Activated CD4-positive, alpha-beta T cell treated with anti-CD3 and anti-CD28 coated beads, Interleukin-2, amount 50 U/mL, for 16 hours (primary cell): ENCODE measurements around the gene S100A4.
A peak's percentile ranks its signal among the peaks of the same experiment; 100 is the strongest.
"Not testable (repeated sequence)": the region's sequence is repeated elsewhere in the genome, so short reads cannot be mapped to it uniquely, and the experiment has no call there.

Experiments used
- DNase-seq: peaks from one replicate; pipeline ENCODE4 v3.0.0-alpha.2; 2020

S100A4 gene

GRCh38 chr1:153566414-153567371 is 21.1 kb upstream of the S100A4 start:
- DNase-seq: peak; percentile 95

DNA sequence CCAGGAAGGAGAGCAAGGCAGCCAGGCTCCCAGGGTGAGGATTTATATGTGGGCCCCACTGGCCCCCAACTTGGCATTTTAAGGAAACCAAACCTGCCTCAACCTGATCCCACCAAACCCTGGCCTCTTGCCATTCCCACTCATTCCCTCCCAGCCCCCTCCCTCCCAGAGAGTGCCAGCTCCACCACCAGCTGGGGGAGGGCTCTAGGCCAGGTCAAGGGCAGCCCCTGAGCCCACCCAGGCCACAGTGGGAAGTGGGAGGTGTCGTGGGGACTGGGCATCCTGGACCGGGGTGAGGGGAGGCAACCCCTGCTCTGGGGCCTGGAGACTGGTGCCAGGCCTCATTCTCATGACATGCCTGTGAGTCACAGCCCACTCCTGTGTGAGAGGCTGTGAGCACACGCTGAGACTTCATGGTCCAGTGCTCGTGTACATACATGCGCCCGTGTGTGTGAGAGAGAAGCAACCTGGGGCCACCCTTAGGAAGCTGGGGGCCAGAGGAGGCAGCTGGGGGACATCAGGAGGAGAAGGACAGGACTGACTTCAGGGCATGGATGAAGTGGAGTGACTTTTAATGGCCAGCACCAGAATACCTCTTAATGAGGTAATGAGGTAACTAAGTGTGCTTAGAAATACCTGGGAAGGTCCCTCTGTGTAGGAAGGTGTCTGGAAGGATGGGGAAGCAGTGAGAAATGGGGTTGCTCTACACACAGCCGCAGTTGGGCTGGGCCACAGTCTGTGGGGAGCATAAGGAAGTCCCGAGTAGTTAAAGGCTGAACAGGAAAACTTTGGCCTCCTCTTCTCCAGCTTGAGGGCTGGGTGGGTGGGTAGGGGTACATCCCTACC is 20.1 kb upstream of the S100A4 start, which contains the start of gene S100A2:
TSS of gene S100A2 (minus strand) at position 316 of the 846 bp plus-strand sequence. CDS start 1,967 bp downstream, outside the sequence.
- peak; percentile 45 for DNase-seq

GRCh38 chr1:153563991-153564390 is 18.4 kb upstream of the S100A4 start:
- DNase-seq: no peak

DNA sequence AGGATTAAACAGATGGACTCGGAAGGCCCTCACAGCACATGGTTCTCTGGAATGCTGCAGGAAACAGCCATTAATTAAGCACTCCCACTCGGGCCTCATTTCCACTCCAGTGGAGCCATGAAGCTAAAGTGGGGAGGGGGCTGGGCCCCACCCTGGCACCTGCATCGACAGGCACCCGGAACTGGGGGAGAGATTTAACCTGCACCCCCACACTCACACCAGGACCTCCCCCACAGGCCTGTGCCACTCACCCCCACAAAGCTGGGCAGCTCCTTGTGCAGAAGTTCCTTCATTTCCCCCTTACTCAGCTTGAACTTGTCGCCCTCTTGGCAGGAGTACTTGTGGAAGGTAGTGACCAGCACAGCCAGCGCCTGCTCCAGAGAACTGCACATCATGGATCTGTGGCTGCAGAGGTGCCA is 17.9 kb upstream of the S100A4 start:
- DNase-seq: no peak

GRCh38 chr1:153562021-153562420 is 16.4 kb upstream of the S100A4 start:
- DNase-seq: not testable (repeated sequence)

DNA sequence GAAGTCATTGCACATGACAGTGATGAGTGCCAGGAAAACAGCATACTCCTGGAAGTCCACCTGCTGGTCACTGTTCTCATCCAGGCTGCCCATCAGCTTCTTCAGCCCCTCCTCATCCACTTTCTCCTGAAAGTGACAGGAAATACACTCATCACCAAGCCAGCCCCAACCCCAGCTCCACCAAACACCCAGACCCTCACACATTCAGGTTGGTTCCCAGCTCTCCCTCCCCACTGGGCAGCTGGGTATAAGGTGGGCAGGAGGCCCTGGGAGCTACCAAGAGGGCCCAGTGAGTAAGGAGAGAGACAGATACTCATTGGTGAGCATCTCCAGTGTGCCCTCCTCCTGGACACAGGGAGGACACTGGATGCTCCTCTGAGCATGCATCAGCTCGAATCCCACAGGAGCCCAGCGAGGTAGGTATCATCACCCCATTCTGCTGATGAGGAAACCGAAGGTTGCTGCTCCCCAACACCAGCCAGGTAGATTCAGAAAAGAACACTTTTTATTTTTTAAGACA is 15.9 kb upstream of the S100A4 start:
- DNase-seq: no peak

DNA sequence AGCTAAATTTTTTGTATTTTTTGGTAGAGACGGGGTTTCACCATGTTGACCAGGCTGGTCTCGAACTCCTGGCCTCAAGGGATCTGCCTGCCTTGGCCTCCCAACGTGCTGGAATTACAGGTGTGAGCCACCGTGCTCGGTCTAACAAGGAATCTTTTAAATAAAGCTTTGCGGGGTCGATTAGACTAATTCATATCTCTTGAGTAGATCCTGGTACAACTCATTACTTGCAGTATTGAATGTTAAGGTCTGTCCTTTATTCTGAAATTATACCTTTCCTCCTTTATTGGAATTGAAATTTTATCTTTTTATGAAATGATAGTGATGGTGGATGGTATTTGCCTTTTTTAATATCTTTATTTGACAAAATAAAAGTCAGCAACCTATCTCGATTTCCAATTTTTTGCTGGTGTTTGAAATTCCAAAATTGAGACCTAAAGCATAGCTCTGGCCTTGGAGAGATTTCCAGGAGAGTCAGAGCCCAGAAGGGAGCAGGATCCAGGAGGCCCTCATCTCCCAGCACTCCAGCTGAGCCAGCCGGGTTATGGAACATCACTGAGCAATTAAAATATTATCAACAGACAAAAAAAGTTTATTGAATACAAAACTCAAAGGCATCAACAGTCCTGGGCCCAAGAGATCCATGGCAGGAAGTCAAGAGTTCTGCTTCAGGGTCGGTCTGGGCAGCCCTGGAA is 15.3 kb upstream of the S100A4 start:
- no peak for DNase-seq

GRCh38 chr1:153560241-153560640 is 14.6 kb upstream of the S100A4 start:
- no peak for DNase-seq

- DNase-seq: no peak
Observed at GRCh38 chr1:153557877-153558276, 12.3 kb upstream of the S100A4 start.

DNA sequence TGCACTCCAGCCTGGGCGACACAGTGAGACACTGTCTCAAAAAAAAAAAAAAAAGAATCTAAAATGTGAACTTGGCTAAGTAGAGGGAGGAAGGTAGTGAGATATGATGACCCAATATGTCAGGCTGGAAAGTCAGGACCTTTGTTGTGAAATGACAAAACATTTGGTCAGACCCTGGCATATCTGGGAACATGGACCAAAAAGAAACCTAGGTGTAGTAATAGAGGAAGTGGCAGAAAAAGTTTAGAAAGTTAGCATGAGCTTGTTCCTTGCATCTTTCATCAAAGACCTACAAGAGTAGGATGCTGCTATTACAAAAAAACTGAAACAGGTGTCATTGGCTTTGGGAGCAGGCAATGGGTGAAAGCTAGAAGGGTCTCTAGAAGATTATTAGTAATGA is 10.7 kb upstream of the S100A4 start:
- no peak for DNase-seq

DNA sequence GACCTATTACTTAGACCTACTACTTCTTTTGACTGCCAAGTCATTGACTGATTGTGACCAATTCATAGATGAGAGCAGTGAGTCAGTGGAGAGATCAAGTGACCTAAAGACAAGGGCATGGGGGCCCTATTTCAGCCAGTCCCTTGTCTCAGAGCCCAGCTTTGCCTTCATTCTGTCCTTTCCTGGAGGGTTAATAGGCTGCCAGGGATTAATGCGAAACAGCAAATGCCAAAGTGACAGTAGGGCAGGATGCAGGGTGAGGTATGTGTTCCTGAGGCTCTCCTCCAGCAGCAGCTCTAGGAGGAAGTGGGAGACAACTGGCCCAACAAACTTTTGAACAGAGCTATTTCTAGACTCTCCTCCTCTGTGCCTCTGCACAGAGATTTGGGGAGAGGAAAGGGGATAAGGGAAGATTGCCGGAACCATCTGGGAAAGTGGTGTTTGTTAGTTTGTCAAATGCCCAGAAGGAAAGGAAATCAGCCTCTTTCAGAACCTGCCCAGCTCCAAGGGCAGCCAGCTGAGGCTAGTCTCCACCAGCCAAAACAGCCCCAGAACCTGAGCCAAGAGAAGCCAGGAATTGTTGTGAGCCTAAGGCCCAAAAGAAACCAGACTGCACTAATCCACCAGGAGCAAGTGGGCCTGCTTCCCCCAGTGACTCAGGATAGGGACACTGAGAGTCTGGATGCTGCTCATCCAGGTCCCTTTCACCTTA is 8.4 kb upstream of the S100A4 start:
- DNase-seq: no peak

DNA sequence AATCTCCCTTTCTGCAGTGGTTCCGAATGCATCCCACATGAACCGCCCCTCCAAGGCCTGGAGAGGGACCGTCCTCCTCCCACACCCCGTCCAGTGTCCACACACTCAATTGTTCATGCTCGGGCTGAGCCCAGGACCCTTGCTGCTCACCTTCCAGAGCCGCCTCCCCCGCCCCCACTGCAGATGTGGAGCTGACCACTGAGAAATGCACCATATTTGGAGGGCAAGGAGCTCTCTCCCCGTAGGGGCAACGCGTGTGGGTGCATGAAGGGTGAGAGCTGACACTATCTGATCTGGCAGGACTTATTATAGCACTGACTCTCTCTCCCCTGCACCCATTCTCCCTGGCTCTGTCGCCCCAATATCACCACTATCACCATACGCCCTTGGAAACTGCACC is 7.5 kb upstream of the S100A4 start:
- DNase-seq: no peak

DNA sequence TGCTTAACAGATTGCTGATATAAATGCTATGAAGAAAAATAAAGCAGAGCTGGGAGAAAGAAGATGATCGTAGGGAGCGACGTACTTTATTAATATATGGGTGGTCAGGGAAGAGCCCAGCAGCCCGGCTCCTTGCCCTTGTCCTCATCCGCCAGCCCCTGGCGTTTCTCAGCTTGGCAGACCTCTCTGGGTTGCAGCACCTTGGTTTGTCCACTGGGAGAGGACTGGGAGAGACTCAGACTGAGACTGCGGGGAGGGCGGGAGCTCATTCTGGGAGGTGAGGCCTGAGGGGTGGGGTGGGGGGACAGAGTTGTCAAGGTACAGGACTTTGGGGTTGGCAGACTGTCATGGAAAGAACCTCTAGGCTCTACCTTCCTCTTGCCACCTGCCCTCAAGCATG is 6.7 kb upstream of the S100A4 start:
- no peak for DNase-seq

DNA sequence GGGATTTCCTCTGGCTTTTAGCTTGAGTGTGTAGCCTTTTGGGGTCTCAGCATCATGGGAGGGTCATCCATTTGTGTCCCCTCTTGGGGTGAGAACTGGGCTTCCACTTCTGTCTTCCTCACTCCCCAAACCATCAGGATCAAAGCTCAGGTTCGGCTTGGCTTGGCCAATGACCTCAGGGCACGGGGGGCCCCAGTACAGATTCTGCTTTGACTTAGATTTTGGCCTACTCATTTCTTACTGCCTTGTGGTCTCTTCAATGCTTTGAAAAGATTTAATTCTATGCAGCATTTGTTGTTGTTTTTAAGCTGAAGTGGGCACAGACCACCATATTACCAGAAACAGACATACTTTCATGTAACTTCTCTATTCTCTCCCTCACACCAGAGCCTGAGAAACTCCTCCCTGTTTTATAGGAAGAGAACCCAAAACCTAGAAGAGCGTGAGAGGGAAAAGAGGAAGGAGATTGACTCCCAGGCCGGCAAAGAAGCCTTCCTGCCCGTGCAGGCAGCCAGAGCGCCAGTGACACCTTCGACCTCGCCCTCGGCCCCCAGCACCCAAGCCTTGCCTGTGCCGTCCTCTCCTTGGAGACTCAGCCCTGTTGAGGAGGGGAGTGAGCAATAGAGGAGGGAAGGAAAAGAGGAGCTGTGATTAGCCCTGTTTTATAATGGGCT is 5.4 kb upstream of the S100A4 start:
- DNase-seq: no peak

DNA sequence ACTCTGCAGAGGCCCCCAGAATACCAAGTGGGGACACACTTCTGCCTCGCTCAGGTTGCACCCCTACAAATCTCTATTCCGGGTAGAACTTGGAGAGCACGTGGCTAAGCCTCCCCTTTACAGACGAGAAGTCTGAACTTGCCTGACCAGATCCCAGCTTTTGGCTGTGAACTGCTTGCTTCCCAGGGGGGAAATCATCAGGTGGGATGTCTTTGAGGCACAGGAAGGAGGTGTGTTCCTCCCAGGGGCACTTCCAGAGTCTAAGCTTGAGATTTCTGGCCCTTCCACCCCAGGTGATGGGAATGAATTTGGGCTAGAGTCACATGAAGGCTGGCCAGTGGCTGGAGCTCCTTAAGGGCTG is 4.8 kb upstream of the S100A4 start:
- DNase-seq: no peak

GRCh38 chr1:153549741-153550397 is 4.3 kb upstream of the S100A4 start:
- no peak for DNase-seq

- DNase-seq: no peak
Observed at GRCh38 chr1:153548722-153549688, 3.4 kb upstream of the S100A4 start, which contains the start of gene S100A3. S100A3 (minus strand) TSS chr1:153549258; CDS start chr1:153548485, 773 bp downstream.

- DNase-seq: no peak
Observed at GRCh38 chr1:153547560-153548551, 2.2 kb upstream of the S100A4 start.
